Endothelial cell of umbilical vein (primary cell): Measurements from ENCODE around the gene KRTAP4-6.

Experiments used
- CTCF ChIP-seq, 2 donors: IDR thresholded peaks; 1 replicate in 1 of 2; 2 replicates in 1 of 2; pipeline ENCODE4 v1.5.1; 2011; ENCODE audit warnings: low read length in 2 of 2, mild to moderate bottlenecking in 2 of 2, moderate library complexity in 2 of 2, control low read depth in 1 of 2, inconsistent platforms in 1 of 2, low read depth in 1 of 2; ENCODE audit not compliant: insufficient read depth in 1 of 2; ENCODE audit errors: extremely low read depth in 1 of 2
- EZH2 ChIP-seq: IDR thresholded peaks from 2 replicates; pipeline ENCODE4 v1.6.1; 2012; ENCODE audit warnings: borderline replicate concordance, low read depth, mild to moderate bottlenecking, moderate library complexity, low read length, inconsistent platforms; ENCODE audit not compliant: severe bottlenecking
- FOS ChIP-seq: IDR thresholded peaks from 2 replicates; pipeline ENCODE4 v1.6.1; 2011; ENCODE audit warnings: mild to moderate bottlenecking, low read length, moderate library complexity, borderline replicate concordance; ENCODE audit not compliant: insufficient read depth
- MAX ChIP-seq: IDR thresholded peaks from 2 replicates; pipeline ENCODE4 v1.6.1; 2011; ENCODE audit not compliant: insufficient read depth, insufficient read length
- MYC ChIP-seq: IDR thresholded peaks from one replicate; pipeline ENCODE4 v1.6.1; 2011; ENCODE audit warnings: mild to moderate bottlenecking, low read depth, low read length
- POLR2A ChIP-seq: IDR thresholded peaks from 2 replicates; pipeline ENCODE4 v1.6.1; 2012; ENCODE audit warnings: low read depth, mild to moderate bottlenecking, control low read depth, low read length
- POLR2AphosphoS5 ChIP-seq: IDR thresholded peaks from 2 replicates; pipeline ENCODE4 v1.6.1; 2012; ENCODE audit warnings: low read depth, mild to moderate bottlenecking, control low read depth, low read length, moderate library complexity; ENCODE audit not compliant: insufficient read depth

GRCh38 chr17:41178341-41178740, 38.0 kb upstream of the KRTAP4-6 start:
- TF ChIP-seq CTCF (IDR thresholded peaks at IDR 0.05; ENCODE audit: extremely low read depth in 1 of 2, insufficient read depth in 1 of 2, low read depth in 1 of 2, low read length in 2 of 2), result no peak
- no peak for TF ChIP-seq POLR2A
- no peak for TF ChIP-seq POLR2AphosphoS5
- TF ChIP-seq FOS, result no peak
- no peak for TF ChIP-seq MAX
- no peak for TF ChIP-seq EZH2
- TF ChIP-seq MYC, result no peak
